LNCaP clone FGC (cell line): ENCODE results near the gene AQP5.

Experiments
- DNase-seq: peaks from one replicate; pipeline ENCODE4 v3.0.0-alpha.2; 2011; ENCODE audit warnings: low read depth
- H3K4me3 ChIP-seq: 2 replicates; pipeline ENCODE4 v1.5.1; 2011; ENCODE audit warnings: mild to moderate bottlenecking, low read depth, low read length, control low read depth
- TF ChIP-seq, protein P1 (sequence below): IDR thresholded peaks from 2 replicates; pipeline ENCODE4 v1.5.1; 2012; ENCODE audit warnings: mild to moderate bottlenecking; ENCODE audit not compliant: control insufficient read depth, insufficient read depth; ENCODE audit errors: extremely low read depth

Gene AQP5

DNA sequence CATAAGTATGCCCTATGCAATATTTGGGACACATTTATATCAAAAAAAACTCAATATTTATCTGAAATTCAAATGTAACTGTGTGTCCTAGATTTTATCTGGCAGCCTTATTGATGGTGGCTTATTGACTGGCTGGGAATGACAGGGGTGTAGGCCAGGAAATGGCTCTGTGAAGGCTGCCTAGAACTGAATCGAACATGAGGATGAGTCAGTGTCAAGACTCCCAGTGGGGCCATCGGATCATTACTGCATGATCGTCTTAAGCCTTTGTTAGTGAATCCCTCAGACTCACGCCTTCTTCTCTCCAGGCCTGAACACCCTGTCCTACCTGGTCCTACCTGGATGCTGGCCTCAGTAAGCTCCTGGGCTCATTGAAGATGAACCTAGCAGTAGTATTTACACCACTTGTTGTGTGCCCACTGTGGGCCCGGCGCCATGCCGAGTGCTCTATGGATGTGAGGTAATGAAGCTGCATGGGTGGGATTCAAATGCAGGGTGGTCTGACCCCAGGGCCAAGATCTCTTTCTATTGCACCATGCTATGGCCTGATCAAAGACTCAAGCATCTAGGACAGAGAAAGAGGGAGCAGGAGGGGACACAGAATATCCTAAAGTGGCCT lies 36.9 kb upstream of the AQP5 start:
- TF ChIP-seq, protein P1, sequence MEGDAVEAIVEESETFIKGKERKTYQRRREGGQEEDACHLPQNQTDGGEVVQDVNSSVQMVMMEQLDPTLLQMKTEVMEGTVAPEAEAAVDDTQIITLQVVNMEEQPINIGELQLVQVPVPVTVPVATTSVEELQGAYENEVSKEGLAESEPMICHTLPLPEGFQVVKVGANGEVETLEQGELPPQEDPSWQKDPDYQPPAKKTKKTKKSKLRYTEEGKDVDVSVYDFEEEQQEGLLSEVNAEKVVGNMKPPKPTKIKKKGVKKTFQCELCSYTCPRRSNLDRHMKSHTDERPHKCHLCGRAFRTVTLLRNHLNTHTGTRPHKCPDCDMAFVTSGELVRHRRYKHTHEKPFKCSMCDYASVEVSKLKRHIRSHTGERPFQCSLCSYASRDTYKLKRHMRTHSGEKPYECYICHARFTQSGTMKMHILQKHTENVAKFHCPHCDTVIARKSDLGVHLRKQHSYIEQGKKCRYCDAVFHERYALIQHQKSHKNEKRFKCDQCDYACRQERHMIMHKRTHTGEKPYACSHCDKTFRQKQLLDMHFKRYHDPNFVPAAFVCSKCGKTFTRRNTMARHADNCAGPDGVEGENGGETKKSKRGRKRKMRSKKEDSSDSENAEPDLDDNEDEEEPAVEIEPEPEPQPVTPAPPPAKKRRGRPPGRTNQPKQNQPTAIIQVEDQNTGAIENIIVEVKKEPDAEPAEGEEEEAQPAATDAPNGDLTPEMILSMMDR = no peak
- H3K4me3 ChIP-seq = no peak overlapping the region
- DNase-seq = no peak

DNA sequence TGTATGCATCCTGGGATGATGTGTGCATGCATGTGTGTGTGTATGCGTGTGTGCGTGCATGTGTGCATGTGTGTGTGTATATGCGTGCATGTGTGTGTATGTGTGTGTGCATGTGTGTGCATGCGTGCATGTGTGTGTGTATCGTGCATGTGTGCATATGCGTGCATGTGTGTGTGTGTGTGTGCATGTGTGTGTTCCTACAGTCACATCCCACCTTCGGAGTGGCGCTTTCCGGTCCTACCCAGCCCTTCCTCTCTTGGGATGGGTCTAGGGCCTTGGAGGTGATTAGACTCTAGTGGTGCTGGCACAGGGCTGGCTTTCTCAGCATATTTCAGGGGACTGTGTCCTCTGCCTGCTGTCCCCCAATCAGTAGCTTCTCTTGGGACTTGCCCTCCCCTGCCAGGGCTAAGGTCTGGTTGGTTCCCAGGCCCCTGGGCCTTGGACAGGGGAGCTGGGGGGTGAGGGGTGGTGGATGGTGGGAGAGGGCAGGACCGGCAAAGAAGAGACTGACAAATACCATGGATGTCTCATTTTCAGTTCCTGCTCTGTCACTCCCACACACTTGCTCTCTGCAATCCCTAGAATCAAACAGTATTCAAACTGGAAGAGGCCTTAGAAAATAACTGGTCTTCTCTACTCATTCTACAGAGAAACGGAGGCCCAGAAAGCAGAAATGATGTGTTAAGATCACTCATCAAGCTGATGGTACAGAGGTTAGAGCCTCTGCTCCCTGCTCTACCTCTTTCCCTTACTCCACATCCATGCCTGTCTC lies 36.1 kb upstream of the AQP5 start:
- TF ChIP-seq, protein P1 = no peak
- no peak overlapping the region for H3K4me3 ChIP-seq
- DNase-seq = no peak

DNA sequence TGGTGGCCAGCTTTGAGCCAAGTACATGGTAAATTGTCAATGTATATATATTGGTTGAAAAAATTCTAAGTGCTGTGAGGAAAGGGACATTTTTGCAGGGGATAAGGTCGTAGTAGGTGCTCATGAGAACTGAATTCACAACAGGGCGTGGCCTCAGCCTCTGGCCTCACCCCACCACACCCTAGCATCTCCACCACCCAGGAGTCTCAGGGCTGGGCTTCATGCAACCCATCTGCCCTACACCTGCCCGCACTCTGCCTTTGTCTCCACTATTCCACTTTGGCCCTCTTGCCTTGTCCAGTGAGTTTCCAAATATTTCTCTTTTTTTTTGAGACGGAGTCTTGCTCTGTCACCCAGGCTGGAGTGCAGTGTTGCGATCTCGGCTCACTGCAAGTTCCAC lies 33.2 kb upstream of the AQP5 start:
- no peak for DNase-seq
- TF ChIP-seq, protein P1 = no peak

DNA sequence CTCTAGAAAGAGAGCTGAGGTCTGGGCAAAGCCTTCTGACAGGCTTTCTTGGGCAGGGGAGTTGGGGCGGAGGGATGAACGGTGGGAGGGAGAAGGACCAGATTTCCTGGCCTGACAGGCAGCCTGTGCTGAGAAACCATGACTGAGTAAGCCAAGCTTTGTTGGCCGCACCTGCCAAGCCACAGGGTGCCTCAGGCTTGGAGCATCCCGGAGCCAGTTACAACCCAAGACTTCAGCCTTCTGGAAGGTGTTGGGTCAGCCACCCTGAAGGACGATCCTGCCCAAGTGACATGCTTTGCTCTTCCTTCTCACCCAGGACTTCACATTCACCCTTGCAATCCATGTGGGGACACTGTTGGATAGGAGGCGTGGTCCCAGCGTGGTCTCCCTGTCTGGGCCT lies 32.1 kb upstream of the AQP5 start:
- H3K4me3 ChIP-seq = no peak overlapping the region
- no peak for DNase-seq
- TF ChIP-seq, protein P1 = no peak

More for the DNA sequence above, 33.2 kb upstream of the AQP5 start:
- no peak overlapping the region for H3K4me3 ChIP-seq

DNA sequence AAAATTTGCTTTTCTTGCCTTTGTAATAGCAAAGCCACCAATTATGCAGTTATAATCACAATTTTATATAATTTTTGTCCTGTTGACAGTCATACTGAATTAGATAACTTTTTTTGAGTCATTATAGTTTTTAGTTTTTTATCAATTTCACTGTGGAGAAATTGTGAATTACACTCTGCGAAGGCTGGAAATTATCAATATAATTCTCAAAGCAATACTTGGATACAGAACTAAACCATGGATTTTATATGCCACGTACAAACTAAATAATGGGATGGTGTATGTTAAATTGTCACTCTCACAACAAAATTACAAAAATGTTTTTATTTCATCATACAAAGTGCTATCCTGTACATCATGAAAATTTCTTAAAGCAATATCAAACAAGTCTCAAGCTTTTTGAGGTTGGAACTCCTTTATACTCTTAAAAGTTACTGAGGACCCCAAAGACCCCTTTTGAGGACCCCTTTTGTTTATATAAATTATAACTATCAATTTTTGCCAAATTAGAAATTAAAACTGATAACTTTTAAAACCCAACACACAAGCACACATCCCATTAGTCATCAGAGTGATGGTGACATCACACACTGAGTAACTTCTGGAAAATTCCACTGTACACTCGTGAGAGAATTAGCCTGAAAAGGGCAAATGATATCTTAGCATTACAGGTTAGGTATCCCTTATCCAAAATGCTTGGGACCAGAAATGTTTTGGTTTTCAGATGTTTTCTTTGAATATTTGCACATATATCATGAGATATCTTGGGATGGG lies 31.0 kb upstream of the AQP5 start:
- no peak overlapping the region for H3K4me3 ChIP-seq
- TF ChIP-seq, protein P1 = no peak
- no peak for DNase-seq

DNA sequence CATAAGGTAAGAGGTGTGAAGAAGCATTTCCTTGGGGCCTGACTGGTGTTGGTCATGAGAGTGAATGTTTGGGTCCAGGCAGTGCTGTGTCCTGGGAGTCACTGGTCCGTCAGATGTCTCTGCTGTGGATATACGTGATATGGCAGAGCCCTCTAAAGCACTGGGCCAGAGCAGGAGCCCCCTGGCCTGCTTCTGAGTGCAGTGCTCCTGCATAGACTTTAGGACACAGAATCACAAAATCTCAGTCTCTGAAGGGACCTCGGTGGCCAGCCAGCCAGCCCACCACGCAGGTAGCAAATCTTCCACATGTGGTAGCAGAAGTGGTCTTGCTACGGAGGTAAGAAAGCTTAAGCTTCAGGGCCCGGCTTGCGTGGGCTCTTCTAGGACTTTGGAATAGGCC lies 29.6 kb upstream of the AQP5 start:
- TF ChIP-seq, protein P1 = no peak

More for the DNA sequence above, 29.6 kb upstream of the AQP5 start:
- H3K4me3 ChIP-seq = no peak overlapping the region
- DNase-seq = no peak
